ENCODE results near the gene DDX17. TPM values are rescaled to one million over a fixed set of nuclear protein-coding genes. Genes with fewer than 3 reads are reported as not detected.

The DDX17 gene
- total RNA-seq, 1 donor, result 496 TPM

- no peak for DNase-seq (ENCODE audit: insufficient read length, low spot score, missing footprints)
- Histone ChIP-seq H3K79me2 (ENCODE audit: insufficient read depth, low read length) (peaks cover 47% of the 10 kb centered on the region), H2AFZ (ENCODE audit: low read length) (no peak overlapping the region), H3K27me3 (ENCODE audit: insufficient read depth, low read length) (no peaks in the 10 kb centered on the region), H3K4me2 (ENCODE audit: insufficient read depth, low read length) (no peak overlapping the region), H3K36me3 (ENCODE audit: insufficient read depth, low read length) (peaks cover 93% of the 10 kb centered on the region), H3K4me1 (ENCODE audit: insufficient read depth, low read length) (peaks cover 35% of the 10 kb centered on the region), H3K4me3 (ENCODE audit: insufficient read depth, low read length) (no peak overlapping the region), H3K27ac (ENCODE audit: low read depth, low read length) (no peak overlapping the region), H3K9me3 (ENCODE audit: low read depth, low read length) (no peaks in the 10 kb centered on the region), H4K20me1 (ENCODE audit: insufficient read depth, low read length) (peaks cover 40% of the 10 kb centered on the region)
- TF ChIP-seq, protein P1, sequence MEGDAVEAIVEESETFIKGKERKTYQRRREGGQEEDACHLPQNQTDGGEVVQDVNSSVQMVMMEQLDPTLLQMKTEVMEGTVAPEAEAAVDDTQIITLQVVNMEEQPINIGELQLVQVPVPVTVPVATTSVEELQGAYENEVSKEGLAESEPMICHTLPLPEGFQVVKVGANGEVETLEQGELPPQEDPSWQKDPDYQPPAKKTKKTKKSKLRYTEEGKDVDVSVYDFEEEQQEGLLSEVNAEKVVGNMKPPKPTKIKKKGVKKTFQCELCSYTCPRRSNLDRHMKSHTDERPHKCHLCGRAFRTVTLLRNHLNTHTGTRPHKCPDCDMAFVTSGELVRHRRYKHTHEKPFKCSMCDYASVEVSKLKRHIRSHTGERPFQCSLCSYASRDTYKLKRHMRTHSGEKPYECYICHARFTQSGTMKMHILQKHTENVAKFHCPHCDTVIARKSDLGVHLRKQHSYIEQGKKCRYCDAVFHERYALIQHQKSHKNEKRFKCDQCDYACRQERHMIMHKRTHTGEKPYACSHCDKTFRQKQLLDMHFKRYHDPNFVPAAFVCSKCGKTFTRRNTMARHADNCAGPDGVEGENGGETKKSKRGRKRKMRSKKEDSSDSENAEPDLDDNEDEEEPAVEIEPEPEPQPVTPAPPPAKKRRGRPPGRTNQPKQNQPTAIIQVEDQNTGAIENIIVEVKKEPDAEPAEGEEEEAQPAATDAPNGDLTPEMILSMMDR (IDR thresholded peaks at IDR 0.05; ENCODE audit: extremely low read depth, low read depth, low read length), result no peak
Measured at GRCh38 chr22:38489142-38489541, 17.0 kb downstream of the DDX17 start.

- Histone ChIP-seq H3K36me3 (ENCODE audit: insufficient read depth, low read length) (peaks cover 93% of the 10 kb centered on the region), H3K79me2 (ENCODE audit: insufficient read depth, low read length) (peaks cover 42% of the 10 kb centered on the region), H4K20me1 (ENCODE audit: insufficient read depth, low read length) (peaks cover 30% of the 10 kb centered on the region)
Measured at GRCh38 chr22:38487946-38488345, 18.2 kb downstream of the DDX17 start.

GRCh38 chr22:38485783-38486182 is 20.3 kb downstream of the DDX17 start:
- Histone ChIP-seq H3K36me3 (ENCODE audit: insufficient read depth, low read length) (peaks cover 96% of the 10 kb centered on the region), H3K4me3 (ENCODE audit: insufficient read depth, low read length) (no peak overlapping the region), H2AFZ (ENCODE audit: low read length) (no peak overlapping the region), H3K27me3 (ENCODE audit: insufficient read depth, low read length) (no peaks in the 10 kb centered on the region), H3K4me1 (ENCODE audit: insufficient read depth, low read length) (peaks cover 4% of the 10 kb centered on the region), H3K4me2 (ENCODE audit: insufficient read depth, low read length) (no peak overlapping the region), H3K79me2 (ENCODE audit: insufficient read depth, low read length) (peaks cover 30% of the 10 kb centered on the region), H3K9me3 (ENCODE audit: low read depth, low read length) (no peaks in the 10 kb centered on the region), H3K27ac (ENCODE audit: low read depth, low read length) (no peak overlapping the region), H4K20me1 (ENCODE audit: insufficient read depth, low read length) (peaks cover 24% of the 10 kb centered on the region)
- DNase-seq (ENCODE audit: insufficient read length, low spot score, missing footprints), result no peak
- TF ChIP-seq, protein P1 (IDR thresholded peaks at IDR 0.05; ENCODE audit: extremely low read depth, low read depth, low read length), result no peak

More at GRCh38 chr22:38487946-38488345, 18.2 kb downstream of the DDX17 start:
- TF ChIP-seq, protein P1 (IDR thresholded peaks at IDR 0.05; ENCODE audit: extremely low read depth, low read depth, low read length), result no peak
- no peaks in the 10 kb centered on the region for H3K27me3 ChIP-seq (ENCODE audit: insufficient read depth, low read length)
- H3K27ac ChIP-seq (ENCODE audit: low read depth, low read length), result peak overlapping the region; percentile 15
- DNase-seq (ENCODE audit: insufficient read length, low spot score, missing footprints), result no peak
- H3K4me1 ChIP-seq (ENCODE audit: insufficient read depth, low read length), result peaks cover 24% of the 10 kb centered on the region
- H3K9me3 ChIP-seq (ENCODE audit: low read depth, low read length), result no peaks in the 10 kb centered on the region
- H2AFZ ChIP-seq (ENCODE audit: low read length), result no peak overlapping the region
- H3K4me2 ChIP-seq (ENCODE audit: insufficient read depth, low read length), result no peak overlapping the region
- no peak overlapping the region for H3K4me3 ChIP-seq (ENCODE audit: insufficient read depth, low read length)

DNA sequence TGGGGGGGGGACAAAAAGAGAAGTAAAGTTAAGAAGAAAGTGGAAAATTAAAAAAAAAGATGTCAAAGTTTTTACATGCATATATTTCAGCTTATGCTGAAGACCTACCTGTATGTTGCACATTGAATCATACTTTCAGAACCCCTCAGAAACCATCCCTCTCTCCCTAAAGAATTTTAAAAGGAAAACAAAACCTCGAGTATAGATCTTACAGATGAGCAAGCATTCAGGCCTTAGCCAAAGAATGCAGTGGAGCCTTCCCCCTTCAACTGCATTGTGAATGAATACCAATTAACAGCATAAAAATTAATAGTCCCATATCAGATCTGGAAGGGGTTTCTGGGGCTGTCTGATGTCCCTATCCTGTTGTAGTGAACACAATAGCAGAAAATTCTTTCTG is 21.9 kb downstream of the DDX17 start:
- Histone ChIP-seq H3K4me2 (ENCODE audit: insufficient read depth, low read length) (no peak overlapping the region), H4K20me1 (ENCODE audit: insufficient read depth, low read length) (peaks cover 19% of the 10 kb centered on the region), H3K4me1 (ENCODE audit: insufficient read depth, low read length) (no peaks in the 10 kb centered on the region), H3K79me2 (ENCODE audit: insufficient read depth, low read length) (peaks cover 18% of the 10 kb centered on the region), H3K27ac (ENCODE audit: low read depth, low read length) (no peak overlapping the region), H3K27me3 (ENCODE audit: insufficient read depth, low read length) (no peaks in the 10 kb centered on the region), H3K36me3 (ENCODE audit: insufficient read depth, low read length) (peaks cover 92% of the 10 kb centered on the region), H2AFZ (ENCODE audit: low read length) (no peak overlapping the region), H3K4me3 (ENCODE audit: insufficient read depth, low read length) (no peak overlapping the region), H3K9me3 (ENCODE audit: low read depth, low read length) (no peaks in the 10 kb centered on the region)
- TF ChIP-seq, protein P1 (IDR thresholded peaks at IDR 0.05; ENCODE audit: extremely low read depth, low read depth, low read length), result no peak
- DNase-seq (ENCODE audit: insufficient read length, low spot score, missing footprints), result no peak

Data from osteoblast (primary cell).